ENCODE measurements around the gene BAZ2A. TPM values are rescaled to one million over a fixed set of nuclear protein-coding genes. Genes with fewer than 3 reads are reported as not detected.
A peak's percentile ranks its signal among the peaks of the same experiment; 100 is the strongest.

Gene BAZ2A
- total and polyA plus RNA-seq, 3 donors from 2014 or later: 134 to 316 (median 250) TPM

GRCh38 chr12:56633468-56634241, 3.5 kb upstream of the BAZ2A start:
- H3K4me1 ChIP-seq: peaks cover 43% of the 10 kb centered on the region
- H3K36me3 ChIP-seq (ENCODE audit: low read depth, missing control alignments): no peaks in the 10 kb centered on the region
- no peaks in the 10 kb centered on the region for H3K27me3 ChIP-seq
- H3K27ac ChIP-seq: peak overlapping the region; percentile 96 to 98
- H3K9me3 ChIP-seq: no peaks in the 10 kb centered on the region
- TF ChIP-seq POLR2A (IDR thresholded peaks at IDR 0.05) (no peak), CTCF (IDR thresholded peaks at IDR 0.05) (no peak)
- intact Hi-C loops (cut with DNase I; ENCODE audit: low total_unique reads): no loop called here
- H3K4me3 ChIP-seq: peak overlapping the region; percentile 78 to 84
- 18 to 32% methylated on average over 11 to 12 of the region's 12 CpGs for WGBS, 2 donors
- no peak for DNase-seq

- no peak overlapping the region for H3K4me3 ChIP-seq
- intact Hi-C loops (cut with DNase I; ENCODE audit: low total_unique reads): no loop called here
- TF ChIP-seq CTCF (IDR thresholded peaks at IDR 0.05) (no peak), POLR2A (IDR thresholded peaks at IDR 0.05) (no peak)
- H3K27me3 ChIP-seq: no peaks in the 10 kb centered on the region
- 27 to 38% methylated on average over 4 of the region's 4 CpGs for WGBS, 2 donors
- peak overlapping the region; percentile 57 to 98 for H3K27ac ChIP-seq
- no peaks in the 10 kb centered on the region for H3K9me3 ChIP-seq
- peaks cover 49% of the 10 kb centered on the region for H3K4me1 ChIP-seq
- no peaks in the 10 kb centered on the region for H3K36me3 ChIP-seq (ENCODE audit: low read depth, missing control alignments)
- DNase-seq: no peak
These were observed 2.8 kb upstream of the BAZ2A start for GRCh38 chr12:56632701-56633467.

- H3K27me3 ChIP-seq: no peaks in the 10 kb centered on the region
- H3K36me3 ChIP-seq (ENCODE audit: low read depth, missing control alignments): no peaks in the 10 kb centered on the region
- no peak overlapping the region for H3K4me3 ChIP-seq
- H3K27ac ChIP-seq: peak overlapping the region; percentile 57 to 76
- no peaks in the 10 kb centered on the region for H3K9me3 ChIP-seq
- peak; percentile 81 for DNase-seq
- TF ChIP-seq POLR2A (IDR thresholded peaks at IDR 0.05): no peak
- TF ChIP-seq CTCF (IDR thresholded peaks at IDR 0.05): no peak
- intact Hi-C loops (cut with DNase I; ENCODE audit: low total_unique reads): no loop called here
- peaks cover 44% of the 10 kb centered on the region for H3K4me1 ChIP-seq
- WGBS, 2 donors: 5 to 6% methylated on average over 13 of the region's 13 CpGs
These were observed 1.9 kb upstream of the BAZ2A start for GRCh38 chr12:56631790-56632700.

GRCh38 chr12:56629459-56630179, 507 bp downstream of the BAZ2A start:
- Histone ChIP-seq H3K27ac (peak overlapping the region; percentile 97), H3K36me3 (ENCODE audit: low read depth, missing control alignments) (no peaks in the 10 kb centered on the region), H3K4me3 (peak overlapping the region; percentile 88 to 100), H3K9me3 (no peaks in the 10 kb centered on the region), H3K4me1 (peaks cover 55% of the 10 kb centered on the region), H3K27me3 (no peaks in the 10 kb centered on the region)
- peak; percentile 32 for DNase-seq
- 0% methylated on average over 4 to 42 of the region's 46 CpGs for WGBS, 2 donors
- intact Hi-C loops (cut with DNase I; ENCODE audit: low total_unique reads): no loop called here
- TF ChIP-seq CTCF (IDR thresholded peaks at IDR 0.05) (no peak), POLR2A (IDR thresholded peaks at IDR 0.05) (no peak)
